ENCODE results near the gene ANKH. TPM values are rescaled to one million over a fixed set of nuclear protein-coding genes. Genes with fewer than 3 reads are reported as not detected.

ANKH gene
- total RNA-seq, 1 experiment from 2014 or later = 4.7 TPM

DNA sequence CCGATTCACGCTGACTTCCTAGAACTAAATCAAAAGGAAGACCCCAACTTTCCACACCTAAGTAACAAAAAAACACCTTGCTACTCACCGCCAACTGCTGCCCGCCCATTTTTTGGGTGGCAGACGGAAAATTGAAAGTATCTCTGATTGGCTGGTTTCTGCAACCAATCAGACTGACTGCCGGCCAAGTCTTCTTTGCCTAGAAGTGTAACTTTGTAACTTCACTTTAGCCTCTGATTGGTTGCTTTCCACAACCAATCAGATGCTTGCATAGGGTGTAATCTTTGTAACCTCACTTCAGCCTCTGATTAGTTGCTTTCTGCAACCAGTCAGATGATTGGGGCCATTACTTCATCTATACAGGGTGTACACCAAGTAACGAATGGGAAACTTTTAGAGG lies 42.6 kb upstream of the ANKH start:
- H3K27me3 Mint-ChIP-seq (ENCODE audit: insufficient read depth, unreplicated experiment) = peaks cover 6% of the 10 kb centered on the region
- Histone ChIP-seq H3K9me3 (no peaks in the 10 kb centered on the region), H3K4me1 (no peaks in the 10 kb centered on the region), H3K27me3 (replicated peaks; ENCODE audit: control insufficient read depth, insufficient read depth, low read length) (no peaks in the 10 kb centered on the region), H3K36me3 (ENCODE audit: control insufficient read depth, insufficient read depth, low read length) (no peaks in the 10 kb centered on the region), H3K4me3 (ENCODE audit: low read depth, low read length) (no peak overlapping the region)
- ChIA-PET CTCF (no interaction called here), POLR2A (no interaction called here)
- BruUV-seq (replicated peaks) = no TSS peak
- TF ChIP-seq, protein P1, sequence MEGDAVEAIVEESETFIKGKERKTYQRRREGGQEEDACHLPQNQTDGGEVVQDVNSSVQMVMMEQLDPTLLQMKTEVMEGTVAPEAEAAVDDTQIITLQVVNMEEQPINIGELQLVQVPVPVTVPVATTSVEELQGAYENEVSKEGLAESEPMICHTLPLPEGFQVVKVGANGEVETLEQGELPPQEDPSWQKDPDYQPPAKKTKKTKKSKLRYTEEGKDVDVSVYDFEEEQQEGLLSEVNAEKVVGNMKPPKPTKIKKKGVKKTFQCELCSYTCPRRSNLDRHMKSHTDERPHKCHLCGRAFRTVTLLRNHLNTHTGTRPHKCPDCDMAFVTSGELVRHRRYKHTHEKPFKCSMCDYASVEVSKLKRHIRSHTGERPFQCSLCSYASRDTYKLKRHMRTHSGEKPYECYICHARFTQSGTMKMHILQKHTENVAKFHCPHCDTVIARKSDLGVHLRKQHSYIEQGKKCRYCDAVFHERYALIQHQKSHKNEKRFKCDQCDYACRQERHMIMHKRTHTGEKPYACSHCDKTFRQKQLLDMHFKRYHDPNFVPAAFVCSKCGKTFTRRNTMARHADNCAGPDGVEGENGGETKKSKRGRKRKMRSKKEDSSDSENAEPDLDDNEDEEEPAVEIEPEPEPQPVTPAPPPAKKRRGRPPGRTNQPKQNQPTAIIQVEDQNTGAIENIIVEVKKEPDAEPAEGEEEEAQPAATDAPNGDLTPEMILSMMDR (IDR thresholded peaks at IDR 0.05; ENCODE audit: insufficient read depth in 1 of 2, low read depth in 1 of 2, low read length in 1 of 2, severe bottlenecking in 1 of 2, unreplicated experiment in 1 of 2) = no peak
- no peak overlapping the region for H3K4me3 Mint-ChIP-seq (ENCODE audit: unreplicated experiment)
- DNase-seq = no peak
- intact Hi-C loops (cut with micrococcal nuclease; ENCODE audit: unreplicated experiment) = no loop called here
- no peak overlapping the region for H3K27ac Mint-ChIP-seq (ENCODE audit: unreplicated experiment)
- H3K9me3 Mint-ChIP-seq (ENCODE audit: unreplicated experiment) = no peaks in the 10 kb centered on the region
- no peaks in the 10 kb centered on the region for H3K4me1 Mint-ChIP-seq (ENCODE audit: low read depth, unreplicated experiment)
- H3K36me3 Mint-ChIP-seq (ENCODE audit: insufficient read depth, unreplicated experiment) = no peaks in the 10 kb centered on the region

DNA sequence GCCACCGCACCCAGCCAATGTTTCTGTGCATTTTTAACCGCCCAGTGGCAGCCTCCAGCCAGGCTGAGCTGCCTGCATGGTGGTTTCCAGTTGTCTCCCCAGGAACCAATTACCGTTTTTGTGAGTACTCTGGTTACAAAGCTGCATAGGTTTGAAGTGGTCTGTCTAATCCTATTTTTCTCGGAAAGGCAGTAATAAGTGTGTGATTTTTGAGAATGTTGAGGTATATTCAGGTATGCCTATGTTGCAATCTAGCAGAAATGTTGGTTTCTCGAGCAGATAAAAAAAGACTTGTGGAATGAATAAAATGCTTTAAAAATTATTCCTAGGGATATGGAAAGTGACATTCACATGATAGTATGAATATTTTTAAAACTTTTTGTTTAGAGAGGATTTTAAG lies 41.5 kb upstream of the ANKH start:
- Histone ChIP-seq H3K4me1 (no peaks in the 10 kb centered on the region), H3K36me3 (ENCODE audit: control insufficient read depth, insufficient read depth, low read length) (no peaks in the 10 kb centered on the region), H3K4me3 (ENCODE audit: low read depth, low read length) (no peak overlapping the region), H3K9me3 (no peaks in the 10 kb centered on the region), H3K27me3 (replicated peaks; ENCODE audit: control insufficient read depth, insufficient read depth, low read length) (no peaks in the 10 kb centered on the region)
- Mint-ChIP-seq H3K4me3 (ENCODE audit: unreplicated experiment) (no peak overlapping the region), H3K27me3 (ENCODE audit: insufficient read depth, unreplicated experiment) (peaks cover 1% of the 10 kb centered on the region), H3K36me3 (ENCODE audit: insufficient read depth, unreplicated experiment) (no peaks in the 10 kb centered on the region), H3K4me1 (ENCODE audit: low read depth, unreplicated experiment) (no peaks in the 10 kb centered on the region), H3K27ac (ENCODE audit: unreplicated experiment) (no peak overlapping the region), H3K9me3 (ENCODE audit: unreplicated experiment) (no peaks in the 10 kb centered on the region)
- DNase-seq = no peak
- TF ChIP-seq, protein P1 (IDR thresholded peaks at IDR 0.05; ENCODE audit: insufficient read depth in 1 of 2, low read depth in 1 of 2, low read length in 1 of 2, severe bottlenecking in 1 of 2, unreplicated experiment in 1 of 2) = no peak
- intact Hi-C loops (cut with micrococcal nuclease; ENCODE audit: unreplicated experiment) = no loop called here
- CTCF ChIA-PET = no interaction called here
- BruUV-seq (replicated peaks) = no TSS peak
- POLR2A ChIA-PET = no interaction called here

DNA sequence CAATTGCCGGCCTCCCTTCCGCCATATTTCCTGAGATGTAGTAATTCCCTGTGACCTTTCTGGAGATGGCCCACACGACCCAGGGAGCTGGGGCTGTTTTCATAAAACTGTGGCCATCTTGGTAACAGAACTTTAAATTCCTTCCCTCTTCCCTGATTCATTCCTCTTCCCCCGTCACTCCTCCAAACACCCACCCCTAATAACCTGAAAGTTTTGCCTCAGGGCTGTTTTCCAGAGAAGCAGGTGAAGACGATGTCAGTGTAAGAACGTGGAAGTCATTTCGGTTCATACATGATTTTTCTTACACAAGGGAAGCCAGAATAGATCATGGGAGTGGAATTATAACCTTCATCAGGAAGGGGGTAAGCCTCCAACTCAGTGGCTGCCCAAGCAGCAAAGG lies 40.6 kb upstream of the ANKH start:
- DNase-seq = no peak
- Mint-ChIP-seq H3K27ac (ENCODE audit: unreplicated experiment) (no peak overlapping the region), H3K36me3 (ENCODE audit: insufficient read depth, unreplicated experiment) (no peaks in the 10 kb centered on the region), H3K27me3 (ENCODE audit: insufficient read depth, unreplicated experiment) (no peaks in the 10 kb centered on the region), H3K4me1 (ENCODE audit: low read depth, unreplicated experiment) (no peaks in the 10 kb centered on the region), H3K9me3 (ENCODE audit: unreplicated experiment) (no peaks in the 10 kb centered on the region), H3K4me3 (ENCODE audit: unreplicated experiment) (no peak overlapping the region)
- intact Hi-C loops (cut with micrococcal nuclease; ENCODE audit: unreplicated experiment) = no loop called here
- CTCF ChIA-PET = no interaction called here
- POLR2A ChIA-PET = no interaction called here
- TF ChIP-seq, protein P1 (IDR thresholded peaks at IDR 0.05; ENCODE audit: insufficient read depth in 1 of 2, low read depth in 1 of 2, low read length in 1 of 2, severe bottlenecking in 1 of 2, unreplicated experiment in 1 of 2) = no peak
- Histone ChIP-seq H3K9me3 (no peaks in the 10 kb centered on the region), H3K36me3 (ENCODE audit: control insufficient read depth, insufficient read depth, low read length) (no peaks in the 10 kb centered on the region), H3K27me3 (replicated peaks; ENCODE audit: control insufficient read depth, insufficient read depth, low read length) (no peaks in the 10 kb centered on the region), H3K4me1 (no peaks in the 10 kb centered on the region), H3K4me3 (ENCODE audit: low read depth, low read length) (no peak overlapping the region)
- no TSS peak for BruUV-seq (replicated peaks)

Data from Caco-2 (cell line).